HCT116 (cell line): ENCODE data around the gene LMOD1. TPM values are rescaled to one million over a fixed set of nuclear protein-coding genes. Genes with fewer than 3 reads are reported as not detected.

Source experiments
- ATAC-seq: fragments of 200-7000 bp; cut with Tn5 transposase; 2 replicates; pipeline ENCODE4 v1.9.1; 2020; ENCODE audit warnings: mild to moderate bottlenecking, moderate library complexity
- BruUV-seq: library from RNA; stranded (reverse); fragments of 400-500 nt; replicated peaks from 2 replicates; lab custom pipeline; 2021; lab: Mats Ljungman, UMichigan
- CTCF ChIA-PET: fragments of 300-600 bp; sonication (Branson Sonifier 250); formaldehyde crosslinking; loops from one replicate; lab custom pipeline; 2021; ENCODE audit warnings: antibody characterized with exemption; lab: Charles Lee
- POLR2A ChIA-PET: fragments of 300-600, 350-600 bp; sonication (Branson Sonifier 250); formaldehyde crosslinking; loops from one replicate; lab custom pipeline; 2021; ENCODE audit warnings: antibody characterized with exemption; lab: Charles Lee
- RAD21 ChIA-PET, 2 experiments: fragments of 300-600 bp; sonication (Branson Sonifier 250); formaldehyde crosslinking; loops; one replicate each; lab custom pipeline; 2023; ENCODE audit warnings: low total read pairs in 2 of 2; ENCODE audit not compliant: uncharacterized antibody in 2 of 2, unreplicated experiment in 2 of 2, low non-redundant PET in 1 of 2; lab: Charles Lee
- DNase-seq: peaks from one replicate; pipeline ENCODE4 v3.0.0-alpha.2; 2010; ENCODE audit warnings: low read depth, low spot score
- H2AFZ ChIP-seq: fragments of 200-600 bp; shearing (Covaris generic), sonication (generic); 2 replicates; pipeline ENCODE4 v1.6.1; 2017; ENCODE audit warnings: low read depth, mixed run types, mixed read lengths, antibody characterized with exemption, low read length; ENCODE audit not compliant: poor library complexity, severe bottlenecking
- H3K27ac ChIP-seq: 2 replicates; pipeline ENCODE4 v1.5.1; 2012; ENCODE audit warnings: low read depth, low read length
- H3K27me3 ChIP-seq: fragments of 200-600 bp; sonication (generic); 2 replicates; pipeline ENCODE4 v1.6.1; 2016; ENCODE audit warnings: mixed run types, low read length, mixed read lengths; ENCODE audit not compliant: insufficient read depth
- H3K36me3 ChIP-seq, 2 experiments: fragments of 200-500 bp in 1 of 2; fragments of 200-600 bp in 1 of 2; sonication (Bioruptor generic) in 1 of 2; sonication (generic) in 1 of 2; 2 replicates each; pipeline versions ENCODE4 v1.5.1 to v1.6.1; 2014 to 2016; ENCODE audit warnings: low read length in 2 of 2, inconsistent platforms in 1 of 2, mixed read lengths in 1 of 2, mixed run types in 1 of 2; ENCODE audit not compliant: insufficient read depth in 2 of 2, control insufficient read depth in 1 of 2
- H3K4me1 ChIP-seq, 2 experiments: fragments of 200-600 bp in 1 of 2; sonication (generic) in 1 of 2; 2 replicates each; pipeline versions ENCODE4 v1.5.1 to v1.6.1; 2012 to 2017; ENCODE audit warnings: low read length in 2 of 2, inconsistent platforms in 1 of 2, mild to moderate bottlenecking in 1 of 2, mixed read lengths in 1 of 2, mixed run types in 1 of 2, moderate library complexity in 1 of 2; ENCODE audit not compliant: insufficient read depth in 2 of 2, control insufficient read depth in 1 of 2
- H3K4me2 ChIP-seq: fragments of 200-600 bp; sonication (generic); 2 replicates; pipeline ENCODE4 v1.6.1; 2017; ENCODE audit warnings: mixed run types, low read length, mixed read lengths
- H3K4me3 ChIP-seq, 2 experiments: fragments of 200-600 bp in 1 of 2; sonication (generic) in 1 of 2; replicated peaks in 1 of 2; 2 replicates each; pipeline ENCODE4 v1.5.1; 2011 to 2016; ENCODE audit warnings: low read length in 2 of 2, control low read depth in 1 of 2, low read depth in 1 of 2, mild to moderate bottlenecking in 1 of 2, mixed read lengths in 1 of 2, mixed run types in 1 of 2
- H3K79me2 ChIP-seq: fragments of 200-600 bp; sonication (generic); 2 replicates; pipeline ENCODE4 v1.6.1; 2017; ENCODE audit warnings: mild to moderate bottlenecking, mixed run types, low read length, moderate library complexity, mixed read lengths; ENCODE audit not compliant: insufficient read depth
- H3K9ac ChIP-seq: fragments of 200-600 bp; sonication (generic); 2 replicates; pipeline ENCODE4 v1.6.1; 2016; ENCODE audit warnings: low read length, mixed read lengths
- H3K9me2 ChIP-seq: fragments of 200-600 bp; sonication (generic), shearing (Covaris generic); 2 replicates; pipeline ENCODE4 v1.6.1; 2017; ENCODE audit warnings: mixed run types, mild to moderate bottlenecking, moderate library complexity; ENCODE audit not compliant: insufficient read depth
- H3K9me3 ChIP-seq, 2 experiments: fragments of 200-500 bp in 1 of 2; fragments of 200-600 bp in 1 of 2; sonication (Bioruptor generic) in 1 of 2; sonication (generic) in 1 of 2; 2 replicates each; pipeline ENCODE4 v1.6.1; 2014 to 2017; ENCODE audit warnings: low read length in 2 of 2, mixed read lengths in 2 of 2, inconsistent platforms in 1 of 2, low read depth in 1 of 2, mild to moderate bottlenecking in 1 of 2, mixed run types in 1 of 2, moderate library complexity in 1 of 2; ENCODE audit not compliant: control insufficient read depth in 1 of 2, insufficient read depth in 1 of 2
- H4K20me1 ChIP-seq: fragments of 200-600 bp; sonication (generic), shearing (Covaris generic); 2 replicates; pipeline ENCODE4 v1.6.1; 2017; ENCODE audit warnings: mixed run types, mild to moderate bottlenecking, moderate library complexity; ENCODE audit not compliant: insufficient read depth
- CEBPB ChIP-seq: IDR thresholded peaks from 2 replicates; pipeline ENCODE4 v1.6.1; 2012; ENCODE audit warnings: low read depth
- FOSL1 ChIP-seq: IDR thresholded peaks from 2 replicates; pipeline ENCODE4 v1.6.1; 2012; ENCODE audit warnings: low read depth
- JUND ChIP-seq: IDR thresholded peaks from 2 replicates; pipeline ENCODE4 v1.6.1; 2012
- SP1 ChIP-seq: IDR thresholded peaks from 2 replicates; pipeline ENCODE4 v1.6.1; 2012; ENCODE audit warnings: low read depth
- intact Hi-C: fragments of 100-400 bp; cut with micrococcal nuclease; formaldehyde crosslinking; loops from 2 replicates; pipeline ENCODE4 v1.10.0; 2022
- total RNA-seq: library from RNA; stranded (reverse); gene quantifications from one replicate; pipeline ENCODE4 v1.2.1, GENCODE V29; 2021; ENCODE audit not compliant: unreplicated experiment

Gene LMOD1
- total RNA-seq, 1 experiment from 2014 or later = 0.12 TPM

- Histone ChIP-seq H2AFZ (no peak overlapping the region), H3K36me3 (peaks cover 36 to 61% of the 10 kb centered on the region in 2 experiments), H3K27ac (peak overlapping the region; percentile 7; the same call in 1 of the 2 replicates), H3K79me2 (peaks cover 52% of the 10 kb centered on the region), H3K9me2 (no peaks in the 10 kb centered on the region), H3K4me3 (no peak overlapping the region), H3K9me3 (no peaks in the 10 kb centered on the region), H3K9ac (no peak overlapping the region), H3K4me2 (peak overlapping the region; percentile 36; the same call in 1 of the 2 replicates), H3K27me3 (no peaks in the 10 kb centered on the region), H4K20me1 (peaks cover 14% of the 10 kb centered on the region; the same call in 1 of the 2 replicates), H3K4me1 (peaks cover 0 to 12% of the 10 kb centered on the region in 2 experiments; a peak in 2 of 4 replicates)
- POLR2A ChIA-PET = interaction anchor here (1.0 kb wide), 1 partner anchor 21 kb away, joined by 4 read pairs; the partner anchor contains the start of gene IPO9
- TF ChIP-seq SP1 (no peak), FOSL1 (peak; percentile 8; the same call in 1 of the 2 replicates), JUND (no peak)
- RAD21 ChIA-PET = no interaction called here
- intact Hi-C loops = no loop called here
- ATAC-seq = no peak; the same call in 1 of the 2 replicates
- CTCF ChIA-PET = no interaction called here
- BruUV-seq = no TSS peak
- DNase-seq = no peak
Observed at GRCh38 chr1:201850053-201850397, 96.3 kb downstream of the LMOD1 start.

DNA sequence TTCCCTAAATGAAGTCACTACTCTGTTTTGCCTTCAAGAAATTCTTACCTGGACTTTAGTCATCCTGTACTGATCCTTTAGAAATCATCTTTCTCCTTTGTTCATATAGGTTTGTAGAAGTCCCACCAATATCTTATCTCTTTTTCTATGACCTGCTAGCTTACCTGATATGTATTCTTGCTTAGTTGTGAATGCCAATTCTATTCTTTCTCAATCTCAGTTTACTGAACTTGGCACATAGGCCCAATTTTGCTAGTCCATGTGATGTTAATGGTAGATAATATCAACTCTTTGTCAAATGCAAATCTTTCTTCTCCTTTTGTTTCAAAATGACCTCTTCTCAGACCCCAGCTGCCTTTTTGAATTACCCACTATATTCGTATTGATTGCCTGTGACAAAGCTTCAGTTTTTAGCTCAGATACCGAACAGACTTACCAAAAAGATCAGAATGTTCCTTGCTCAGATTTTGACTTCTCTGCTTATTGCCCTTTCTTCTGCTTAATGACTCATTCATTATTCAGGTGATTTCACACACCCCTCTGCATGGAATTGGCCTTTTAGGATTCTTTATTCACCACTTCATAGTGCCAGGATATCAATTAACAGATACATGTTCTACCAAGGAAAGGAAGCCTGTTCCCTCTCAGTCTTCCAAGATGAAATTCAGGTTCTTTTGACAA is 96.8 kb downstream of the LMOD1 start:
- intact Hi-C loops = no loop called here
- CTCF ChIA-PET = no interaction called here
- peak; percentile 25; the same call in 1 of the 2 replicates for TF ChIP-seq FOSL1
- TF ChIP-seq CEBPB = no peak
- H3K4me2 ChIP-seq = peak overlapping the region; percentile 36; the same call in 1 of the 2 replicates
- DNase-seq = no peak
- H2AFZ ChIP-seq = no peak overlapping the region
- no peaks in the 10 kb centered on the region for H3K27me3 ChIP-seq
- POLR2A ChIA-PET = no interaction called here
- BruUV-seq = no TSS peak
- no peak; the same call in 1 of the 2 replicates for ATAC-seq
- RAD21 ChIA-PET = no interaction called here
- H4K20me1 ChIP-seq = peaks cover 14% of the 10 kb centered on the region; the same call in 1 of the 2 replicates
- H3K9me2 ChIP-seq = no peaks in the 10 kb centered on the region
- H3K9ac ChIP-seq = no peak overlapping the region
- H3K4me3 ChIP-seq = no peak overlapping the region
- peaks cover 0 to 12% of the 10 kb centered on the region in 2 experiments; a peak in 2 of 4 replicates for H3K4me1 ChIP-seq
- H3K9me3 ChIP-seq = no peaks in the 10 kb centered on the region
- H3K36me3 ChIP-seq = peaks cover 30 to 55% of the 10 kb centered on the region in 2 experiments
- H3K79me2 ChIP-seq = peaks cover 57% of the 10 kb centered on the region
- peak overlapping the region; percentile 7; the same call in 1 of the 2 replicates for H3K27ac ChIP-seq
